Karpas-422 (cell line): ENCODE data around the gene USP13. TPM values are rescaled to one million over a fixed set of nuclear protein-coding genes. Genes with fewer than 3 reads are reported as not detected.

Source experiments
- DNase-seq: peaks from one replicate; pipeline ENCODE4 v3.0.0-alpha.2; 2015
- H2AFZ ChIP-seq: fragments of 200-600 bp; sonication (generic); 2 replicates; pipeline ENCODE4 v1.6.1; 2014; ENCODE audit warnings: antibody characterized with exemption, low read length, mixed read lengths
- H3K27ac ChIP-seq: fragments of 200-600 bp; sonication (generic); 2 replicates; pipeline ENCODE4 v1.5.1; 2014; ENCODE audit warnings: mild to moderate bottlenecking, low read length, moderate library complexity
- H3K27me3 ChIP-seq: fragments of 200-600 bp; sonication (generic); 2 replicates; pipeline ENCODE4 v1.6.1; 2014; ENCODE audit warnings: low read length, mixed read lengths
- H3K36me3 ChIP-seq: fragments of 200-600 bp; sonication (generic); 2 replicates; pipeline ENCODE4 v1.6.1; 2014; ENCODE audit warnings: low read length, mixed read lengths; ENCODE audit not compliant: insufficient read depth
- H3K4me1 ChIP-seq: fragments of 200-600 bp; sonication (generic); 2 replicates; pipeline ENCODE4 v1.6.1; 2014; ENCODE audit warnings: mild to moderate bottlenecking, low read length, mixed read lengths
- H3K4me2 ChIP-seq: fragments of 200-600 bp; sonication (generic); 2 replicates; pipeline ENCODE4 v1.6.1; 2014; ENCODE audit warnings: low read length, low read depth, mild to moderate bottlenecking; ENCODE audit not compliant: poor library complexity, severe bottlenecking
- H3K4me3 ChIP-seq: fragments of 200-600 bp; sonication (generic); 2 replicates; pipeline ENCODE4 v1.5.1; 2014; ENCODE audit warnings: mild to moderate bottlenecking, antibody characterized with exemption, low read length, mixed read lengths
- H3K79me2 ChIP-seq: fragments of 200-600 bp; sonication (generic); 2 replicates; pipeline ENCODE4 v1.6.1; 2014; ENCODE audit warnings: mild to moderate bottlenecking, low read length, mixed read lengths
- H3K9ac ChIP-seq: fragments of 200-600 bp; sonication (generic); 2 replicates; pipeline ENCODE4 v1.6.0; 2014; ENCODE audit warnings: low read length
- H3K9me2 ChIP-seq: fragments of 200-600 bp; sonication (generic), shearing (Covaris generic); replicated peaks from 2 replicates; pipeline ENCODE4 v1.6.0; 2014; ENCODE audit warnings: mild to moderate bottlenecking, low read length, moderate library complexity; ENCODE audit not compliant: insufficient read depth
- H3K9me3 ChIP-seq: fragments of 300-700, 200-600 bp; sonication (generic); 2 replicates; pipeline ENCODE4 v1.6.1; 2014; ENCODE audit warnings: low read length, mixed read lengths
- H4K20me1 ChIP-seq: fragments of 200-600 bp; sonication (generic); 2 replicates; pipeline ENCODE4 v1.6.1; 2014; ENCODE audit warnings: mild to moderate bottlenecking, antibody characterized with exemption, low read length, low read depth; ENCODE audit not compliant: insufficient read depth
- total RNA-seq: library from RNA; depleted of rRNA; stranded (reverse); fragments of >200 nt; shearing (Covaris generic); gene quantifications from 2 replicates; pipeline ENCODE4 v1.2.3, GENCODE V29; 2014; ENCODE audit warnings: low replicate concordance

USP13 gene
- total RNA-seq, 1 experiment from 2014 or later: 22.1 TPM

GRCh38 chr3:179666030-179666429, 13.2 kb downstream of the USP13 start:
- Histone ChIP-seq H3K9ac (no peak overlapping the region), H3K4me3 (no peak overlapping the region), H2AFZ (no peak overlapping the region), H3K27ac (no peak overlapping the region), H3K9me3 (no peaks in the 10 kb centered on the region), H3K27me3 (no peaks in the 10 kb centered on the region), H3K36me3 (no peaks in the 10 kb centered on the region), H3K4me2 (no peak overlapping the region), H3K9me2 (no peaks in the 10 kb centered on the region), H3K4me1 (no peaks in the 10 kb centered on the region), H3K79me2 (peaks cover 99% of the 10 kb centered on the region), H4K20me1 (peaks cover 28% of the 10 kb centered on the region)
- DNase-seq: no peak

- Histone ChIP-seq H3K36me3 (no peaks in the 10 kb centered on the region), H3K9me3 (no peaks in the 10 kb centered on the region), H2AFZ (no peak overlapping the region), H3K79me2 (peaks cover 99% of the 10 kb centered on the region), H3K9me2 (no peaks in the 10 kb centered on the region), H4K20me1 (peaks cover 29% of the 10 kb centered on the region), H3K4me1 (no peaks in the 10 kb centered on the region), H3K27me3 (no peaks in the 10 kb centered on the region), H3K27ac (no peak overlapping the region), H3K4me2 (no peak overlapping the region), H3K9ac (no peak overlapping the region), H3K4me3 (no peak overlapping the region)
- no peak for DNase-seq
These were observed 13.7 kb downstream of the USP13 start for GRCh38 chr3:179666436-179667035.

GRCh38 chr3:179668429-179668828, 15.6 kb downstream of the USP13 start:
- no peaks in the 10 kb centered on the region for H3K4me1 ChIP-seq
- H3K9ac ChIP-seq: no peak overlapping the region
- no peak overlapping the region for H3K4me3 ChIP-seq
- H2AFZ ChIP-seq: no peak overlapping the region
- H3K4me2 ChIP-seq: no peak overlapping the region
- no peak for DNase-seq
- no peaks in the 10 kb centered on the region for H3K9me3 ChIP-seq
- H3K79me2 ChIP-seq: peaks cover 99% of the 10 kb centered on the region
- no peak overlapping the region for H3K27ac ChIP-seq
- no peaks in the 10 kb centered on the region for H3K9me2 ChIP-seq
- no peaks in the 10 kb centered on the region for H3K27me3 ChIP-seq
- peaks cover 31% of the 10 kb centered on the region for H4K20me1 ChIP-seq
- H3K36me3 ChIP-seq: no peaks in the 10 kb centered on the region

GRCh38 chr3:179670311-179670710, 17.5 kb downstream of the USP13 start:
- Histone ChIP-seq H3K9me2 (no peaks in the 10 kb centered on the region), H3K36me3 (no peaks in the 10 kb centered on the region), H3K4me2 (no peak overlapping the region), H3K27me3 (no peaks in the 10 kb centered on the region), H3K27ac (no peak overlapping the region), H2AFZ (no peak overlapping the region), H3K9me3 (no peaks in the 10 kb centered on the region), H3K9ac (no peak overlapping the region), H3K4me3 (no peak overlapping the region), H3K79me2 (peaks cover 99% of the 10 kb centered on the region), H3K4me1 (no peaks in the 10 kb centered on the region), H4K20me1 (peaks cover 28% of the 10 kb centered on the region)
- no peak for DNase-seq

- H2AFZ ChIP-seq: no peak overlapping the region
- no peaks in the 10 kb centered on the region for H3K9me2 ChIP-seq
- no peak for DNase-seq
- no peaks in the 10 kb centered on the region for H3K27me3 ChIP-seq
- no peaks in the 10 kb centered on the region for H3K9me3 ChIP-seq
- peaks cover 97% of the 10 kb centered on the region for H3K79me2 ChIP-seq
- H3K4me2 ChIP-seq: no peak overlapping the region
- no peak overlapping the region for H3K4me3 ChIP-seq
- no peaks in the 10 kb centered on the region for H3K36me3 ChIP-seq
- H3K27ac ChIP-seq: no peak overlapping the region
- no peaks in the 10 kb centered on the region for H3K4me1 ChIP-seq
- peaks cover 22% of the 10 kb centered on the region for H4K20me1 ChIP-seq
- no peak overlapping the region for H3K9ac ChIP-seq
These were observed 18.5 kb downstream of the USP13 start for GRCh38 chr3:179671309-179671708.

GRCh38 chr3:179671747-179672242, 19.0 kb downstream of the USP13 start:
- Histone ChIP-seq H3K4me1 (no peaks in the 10 kb centered on the region), H3K9me3 (no peaks in the 10 kb centered on the region), H3K27me3 (no peaks in the 10 kb centered on the region), H3K9me2 (no peaks in the 10 kb centered on the region), H3K4me3 (no peak overlapping the region), H3K9ac (no peak overlapping the region), H3K4me2 (no peak overlapping the region), H4K20me1 (peaks cover 18% of the 10 kb centered on the region), H3K36me3 (no peaks in the 10 kb centered on the region), H3K27ac (no peak overlapping the region), H3K79me2 (peaks cover 97% of the 10 kb centered on the region), H2AFZ (no peak overlapping the region)
- no peak for DNase-seq

GRCh38 chr3:179672918-179673317, 20.1 kb downstream of the USP13 start:
- Histone ChIP-seq H3K4me2 (no peak overlapping the region), H3K4me3 (no peak overlapping the region), H3K9me3 (no peaks in the 10 kb centered on the region), H3K4me1 (no peaks in the 10 kb centered on the region), H3K9ac (no peak overlapping the region), H3K9me2 (no peaks in the 10 kb centered on the region), H3K27ac (no peak overlapping the region), H2AFZ (no peak overlapping the region), H3K27me3 (no peaks in the 10 kb centered on the region), H3K79me2 (peaks cover 97% of the 10 kb centered on the region), H3K36me3 (no peaks in the 10 kb centered on the region), H4K20me1 (peaks cover 11% of the 10 kb centered on the region)
- DNase-seq: no peak

GRCh38 chr3:179673523-179673922, 20.7 kb downstream of the USP13 start:
- no peaks in the 10 kb centered on the region for H3K4me1 ChIP-seq
- H3K36me3 ChIP-seq: no peaks in the 10 kb centered on the region
- DNase-seq: no peak
- H3K9ac ChIP-seq: no peak overlapping the region
- H3K4me2 ChIP-seq: no peak overlapping the region
- no peaks in the 10 kb centered on the region for H3K9me2 ChIP-seq
- H3K27me3 ChIP-seq: no peaks in the 10 kb centered on the region
- no peak overlapping the region for H2AFZ ChIP-seq
- H3K79me2 ChIP-seq: peaks cover 97% of the 10 kb centered on the region
- peaks cover 11% of the 10 kb centered on the region for H4K20me1 ChIP-seq
- H3K9me3 ChIP-seq: no peaks in the 10 kb centered on the region
- no peak overlapping the region for H3K4me3 ChIP-seq
- H3K27ac ChIP-seq: no peak overlapping the region
